ENCODE measurements around the gene WNT3. TPM values are rescaled to one million over a fixed set of nuclear protein-coding genes. Genes with fewer than 3 reads are reported as not detected.

Gene WNT3
- total RNA-seq, 2 experiments from 2014 or later = 4.9 to 5.1 TPM

- H3K9me3 ChIP-seq (ENCODE audit: low read length) = no peaks in the 10 kb centered on the region
- TF ChIP-seq EZH2phosphoT487 (IDR thresholded peaks at IDR 0.05; ENCODE audit: borderline replicate concordance, low read depth, low read length) (no peak), CTCF (conservative IDR thresholded peaks at IDR 0.05; ENCODE audit: low read length) (no peak)
- no peak for DNase-seq (ENCODE audit: low spot score)
- no peaks in the 10 kb centered on the region for H3K9me2 ChIP-seq (ENCODE audit: insufficient read depth, low read length)
- H3K4me3 ChIP-seq (ENCODE audit: low read depth, low read length, poor library complexity, severe bottlenecking) = no peak overlapping the region
- H3K36me3 ChIP-seq (ENCODE audit: insufficient read depth, low read length) = peaks cover 25% of the 10 kb centered on the region
- intact Hi-C loops (cut with micrococcal nuclease; ENCODE audit: unreplicated experiment) = no loop called here
- H3K4me2 ChIP-seq (ENCODE audit: low read length) = no peak overlapping the region
- no TSS peak for BruUV-seq (replicated peaks)
- ChIA-PET CTCF (ENCODE audit: unreplicated experiment) (no interaction called here), POLR2A (interaction anchor here (0.7 to 1.7 kb wide), 3 partner anchors 15 to 377 kb away, joined by 3 to 4 read pairs (median 3); no protein-coding TSS in a partner anchor)
- H2AFZ ChIP-seq (ENCODE audit: low read length) = no peak overlapping the region
- H3K4me1 ChIP-seq (ENCODE audit: insufficient read depth, low read length, poor library complexity, severe bottlenecking) = peaks cover 42% of the 10 kb centered on the region
- no peak overlapping the region for H3K27ac ChIP-seq (ENCODE audit: low read depth, low read length, poor library complexity, severe bottlenecking)
- H4K20me1 ChIP-seq (ENCODE audit: insufficient read depth, low read length) = no peaks in the 10 kb centered on the region
- H3K79me2 ChIP-seq (ENCODE audit: insufficient read depth, low read depth, low read length) = no peaks in the 10 kb centered on the region
Measured at GRCh38 chr17:46719891-46720290, 98.6 kb downstream of the WNT3 start.

- ChIA-PET POLR2A (no interaction called here), CTCF (ENCODE audit: unreplicated experiment) (no interaction called here)
- TF ChIP-seq EZH2phosphoT487 (IDR thresholded peaks at IDR 0.05; ENCODE audit: borderline replicate concordance, low read depth, low read length) (no peak), CTCF (conservative IDR thresholded peaks at IDR 0.05; ENCODE audit: low read length) (no peak)
- no peak overlapping the region for H3K27ac ChIP-seq (ENCODE audit: low read depth, low read length, poor library complexity, severe bottlenecking)
- no peaks in the 10 kb centered on the region for H3K9me2 ChIP-seq (ENCODE audit: insufficient read depth, low read length)
- peaks cover 44% of the 10 kb centered on the region for H3K36me3 ChIP-seq (ENCODE audit: insufficient read depth, low read length)
- H3K79me2 ChIP-seq (ENCODE audit: insufficient read depth, low read depth, low read length) = no peaks in the 10 kb centered on the region
- H2AFZ ChIP-seq (ENCODE audit: low read length) = no peak overlapping the region
- H3K4me1 ChIP-seq (ENCODE audit: insufficient read depth, low read length, poor library complexity, severe bottlenecking) = peaks cover 31% of the 10 kb centered on the region
- BruUV-seq (replicated peaks) = no TSS peak
- H3K4me3 ChIP-seq (ENCODE audit: low read depth, low read length, poor library complexity, severe bottlenecking) = no peak overlapping the region
- DNase-seq (ENCODE audit: low spot score) = no peak
- no peaks in the 10 kb centered on the region for H3K9me3 ChIP-seq (ENCODE audit: low read length)
- no peak overlapping the region for H3K4me2 ChIP-seq (ENCODE audit: low read length)
- no peaks in the 10 kb centered on the region for H4K20me1 ChIP-seq (ENCODE audit: insufficient read depth, low read length)
- intact Hi-C loops (cut with micrococcal nuclease; ENCODE audit: unreplicated experiment) = no loop called here
Measured at GRCh38 chr17:46717999-46718398, 100.5 kb downstream of the WNT3 start.

Other genes with a start within 250 kb of the WNT3 start
- gene ARL17A, start 239.0 kb downstream of the WNT3 start, total RNA-seq (2014; rRNA removed; shearing (Covaris generic)) = 18.1 and 23.9 TPM in 2 replicates
- gene ARL17A, start 239.0 kb downstream of the WNT3 start, total RNA-seq (2022) = 38.7 and 45.1 TPM in 2 replicates
- 27.2 and 35.3 TPM in 2 replicates for gene NSF, start 228.0 kb downstream of the WNT3 start, total RNA-seq (2014; rRNA removed; shearing (Covaris generic))
- 42.5 TPM in 2 replicates for gene NSF, start 228.0 kb downstream of the WNT3 start, total RNA-seq (2022)
- gene WNT9B, start 32.9 kb upstream of the WNT3 start, total RNA-seq (2014; rRNA removed; shearing (Covaris generic)) = not detected in 2 replicates
- not detected in 2 replicates for gene WNT9B, start 32.9 kb upstream of the WNT3 start, total RNA-seq (2022)
- 40.9 and 46.5 TPM in 2 replicates for gene GOSR2, start 104.5 kb upstream of the WNT3 start, total RNA-seq (2014; rRNA removed; shearing (Covaris generic))
- gene GOSR2, start 104.5 kb upstream of the WNT3 start, total RNA-seq (2022) = 61.6 and 62.8 TPM in 2 replicates
- 8.8 and 12.8 TPM in 2 replicates for gene RPRML, start 160.6 kb upstream of the WNT3 start, total RNA-seq (2014; rRNA removed; shearing (Covaris generic))
- 0.57 and 1.2 TPM in 2 replicates for gene RPRML, start 160.6 kb upstream of the WNT3 start, total RNA-seq (2022)